K562 (cell line): ENCODE results near the gene P2RX5. TPM values are rescaled to one million over a fixed set of nuclear protein-coding genes. Genes with fewer than 3 reads are reported as not detected.

Experiments used
- ATAC-seq: fragments of 200-7000 bp; cut with Tn5 transposase; 3 replicates; pipeline ENCODE4 v1.9.1; 2020; ENCODE audit warnings: moderate library complexity
- BruUV-seq: library from RNA; stranded (reverse); fragments of 400-500 nt; replicated peaks from 2 replicates; lab custom pipeline; 2021; lab: Mats Ljungman, UMichigan
- CTCF ChIA-PET: fragments of 300-600 bp; formaldehyde crosslinking; extraction: SDS; loops from one replicate; lab custom pipeline; 2021; ENCODE audit warnings: low intra/inter-chr PET ratio; lab: Yijun Ruan, JAX
- POLR2A ChIA-PET: fragments of 300-600, 350-650 bp; sonication (Branson Sonifier 250); formaldehyde crosslinking; extraction: SDS; loops from one replicate; lab custom pipeline; 2021; ENCODE audit warnings: antibody characterized with exemption, inconsistent platforms; lab: Yijun Ruan, JAX
- DNase-seq, 4 experiments: peaks; one replicate each; pipeline versions ENCODE4 v3.0.0 to v3.0.0-alpha.2; 2011 to 2018; ENCODE audit warnings: low spot score in 3 of 4, mixed read lengths in 3 of 4; ENCODE audit errors: extremely low read depth in 1 of 4
- FAIRE-seq: peaks from 2 replicates; lab custom pipeline; 2011; peaks lifted over from hg19 to GRCh38; lab: Jason Lieb, UNC
- H2AFZ ChIP-seq: 2 replicates; pipeline ENCODE4 v1.6.0; 2011; ENCODE audit warnings: low read depth, low read length, control low read depth, inconsistent platforms
- H3K27ac ChIP-seq: fragments of 200-600 bp; 3 replicates; pipeline ENCODE4 v1.8.0; 2011; ENCODE audit warnings: low read depth, mild to moderate bottlenecking, control low read depth, inconsistent platforms, low read length, moderate library complexity, mixed read lengths; ENCODE audit errors: extremely low read depth
- H3K27me3 ChIP-seq, 2 experiments: fragments of 300-600 bp in 1 of 2; 2 replicates in 1 of 2; 3 replicates in 1 of 2; pipeline versions ENCODE4 v1.6.0 to v1.8.0; 2011; ENCODE audit warnings: inconsistent platforms in 2 of 2, low read length in 2 of 2, mild to moderate bottlenecking in 1 of 2, mixed read lengths in 1 of 2, moderate library complexity in 1 of 2; ENCODE audit not compliant: control insufficient read depth in 2 of 2, insufficient read depth in 2 of 2
- H3K36me3 ChIP-seq: fragments of 300-600 bp; 3 replicates; pipeline ENCODE4 v1.8.0; 2011; ENCODE audit warnings: mild to moderate bottlenecking, low read length, inconsistent platforms; ENCODE audit not compliant: control insufficient read depth, insufficient read depth
- H3K4me1 ChIP-seq, 2 experiments: fragments of 200-600 bp in 1 of 2; replicated peaks in 1 of 2; 2 replicates in 1 of 2; 3 replicates in 1 of 2; pipeline versions ENCODE4 v1.5.1 to v1.8.0; 2011; ENCODE audit warnings: inconsistent platforms in 2 of 2, low read length in 2 of 2, mild to moderate bottlenecking in 1 of 2, mixed read lengths in 1 of 2, moderate library complexity in 1 of 2; ENCODE audit not compliant: control insufficient read depth in 2 of 2, insufficient read depth in 2 of 2
- H3K4me2 ChIP-seq: 2 replicates; pipeline ENCODE4 v1.6.1; 2011; ENCODE audit warnings: low read length, control low read depth, inconsistent platforms, mixed read lengths; ENCODE audit not compliant: insufficient read depth
- H3K4me3 ChIP-seq: fragments of 200-600 bp; sonication (generic), shearing (Covaris generic); 2 replicates; pipeline ENCODE4 v1.5.1; 2016; ENCODE audit warnings: control low read depth, inconsistent platforms
- H3K79me2 ChIP-seq: fragments of 200-600 bp; 3 replicates; pipeline ENCODE4 v1.8.0; 2011; ENCODE audit warnings: low read length, inconsistent platforms; ENCODE audit not compliant: control insufficient read depth, insufficient read depth
- H3K9ac ChIP-seq, 2 experiments: 2 replicates each; pipeline versions ENCODE4 v1.6.0 to v1.6.1; 2011; ENCODE audit warnings: low read depth in 2 of 2, low read length in 2 of 2, control low read depth in 1 of 2, inconsistent platforms in 1 of 2, mild to moderate bottlenecking in 1 of 2, mixed read lengths in 1 of 2; ENCODE audit not compliant: insufficient read depth in 1 of 2
- H3K9me1 ChIP-seq: one replicate; pipeline ENCODE4 v1.6.0; 2011; ENCODE audit warnings: inconsistent platforms, mild to moderate bottlenecking, low read length, moderate library complexity; ENCODE audit not compliant: control insufficient read depth, insufficient read depth
- H3K9me3 ChIP-seq: replicated peaks from 2 replicates; pipeline ENCODE4 v1.5.1; 2011; ENCODE audit warnings: low read depth, low read length, inconsistent platforms; ENCODE audit not compliant: control insufficient read depth, insufficient read depth
- H4K20me1 ChIP-seq: replicated peaks from 2 replicates; pipeline ENCODE4 v1.6.1; 2011; ENCODE audit warnings: low read length, inconsistent platforms, mixed read lengths; ENCODE audit not compliant: control insufficient read depth, insufficient read depth
- CBX1 ChIP-seq: sonication (generic); IDR thresholded peaks from 2 replicates; pipeline ENCODE4 v1.6.1; 2016; ENCODE audit warnings: antibody characterized with exemption, low read depth, mild to moderate bottlenecking
- HMG20B ChIP-seq: fragments of 250-450 bp; sonication (Bioruptor Pico); IDR thresholded peaks from 2 replicates; pipeline ENCODE4 v1.5.0; 2021; ENCODE audit warnings: mild to moderate bottlenecking
- ZC3H11A ChIP-seq: IDR thresholded peaks from 2 replicates; pipeline ENCODE4 v1.6.1; 2012; ENCODE audit warnings: low read depth, low read length, improper control_type of control experiment
- WGBS: fragments of 100-300 bp; shearing (Covaris generic); methylation state at CpG from one replicate; pipeline ENCODE4 v1.1.6; 2016; ENCODE audit warnings: low coverage, mixed read lengths; ENCODE audit not compliant: insufficient coverage; ENCODE audit errors: missing lambda C conversion rate; 5-methylcytosine and 5-hydroxymethylcytosine counted together
- in situ Hi-C: fragments of 300-500 bp; cut with MboI; formaldehyde crosslinking; loops from 4 replicates; pipeline ENCODE4 v1.15.0; 2018; ENCODE audit warnings: inconsistent platforms, mixed read lengths
- intact Hi-C: fragments of 100-400 bp; cut with micrococcal nuclease; formaldehyde crosslinking; loops from 2 replicates; pipeline ENCODE4 v1.14.2; 2022
- polyA plus RNA-seq, 8 experiments: library from polyadenylated mRNA; depleted of rRNA in 4 of 8; stranded (reverse) in 5 of 8; unstranded in 3 of 8; fragments of >200 nt; fragmentation: Nextera tagmentation in 2 of 8; fragmentation: Illumina TruSeq in 1 of 8; extraction: Ambion mirVana in 2 of 8; extraction: Trizol in 1 of 8; gene quantifications; 2 replicates each; pipeline versions ENCODE4 v1.2.1 to v1.2.3, GENCODE V29; 2011 to 2014; ENCODE audit warnings: inconsistent platforms in 1 of 8, missing spikeins in 1 of 8
- total RNA-seq, 7 experiments: library from RNA; depleted of rRNA in 6 of 7; stranded (reverse); fragments of >200 nt in 6 of 7; fragmentation: Illumina TruSeq in 2 of 7; extraction: Trizol in 2 of 7; gene quantifications; 2 replicates each; pipeline versions ENCODE4 v1.2.1 to v1.2.3, GENCODE V29; 2011 to 2021; ENCODE audit warnings: low replicate concordance in 1 of 7
- TF ChIP-seq, protein P1 (sequence below): fragments of 250-450 bp; sonication (Bioruptor Pico); IDR thresholded peaks from 2 replicates; pipeline ENCODE4 v1.4.0; 2020; ENCODE audit warnings: borderline replicate concordance
- TF ChIP-seq, protein P2 (sequence below): sonication (generic); formaldehyde crosslinking; IDR thresholded peaks from 2 replicates; pipeline ENCODE4 v1.8.1; 2023; ENCODE audit warnings: mild to moderate bottlenecking, missing genetic modification reagents

The P2RX5 gene
- total and polyA plus RNA-seq, 9 of the 15 experiments (the other 6 are each of a cell fraction or from before 2014, with no cell fraction given): 0.31 to 4.0 (median 1.3) TPM

DNA sequence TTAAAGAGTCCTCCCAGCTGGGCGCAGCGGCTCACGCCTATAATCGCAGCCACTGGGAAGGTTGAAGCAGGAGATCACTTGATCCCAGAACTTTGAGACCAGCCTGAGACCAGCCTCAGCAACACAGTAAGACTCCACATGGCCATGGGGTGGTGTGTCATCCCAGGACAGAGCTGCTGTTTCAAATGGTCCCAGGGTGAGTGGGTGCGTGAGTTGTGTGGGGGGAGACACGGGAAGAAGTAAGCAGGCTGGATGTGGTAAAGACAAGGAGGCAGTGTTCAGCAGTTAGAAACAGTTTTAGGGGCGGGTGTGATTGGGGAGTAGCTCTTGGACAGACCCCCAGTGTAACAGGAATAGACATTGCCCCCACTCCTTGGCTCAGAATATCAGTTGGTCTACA is 63.7 kb downstream of the P2RX5 start:
- ATAC-seq (no peak), FAIRE-seq (no peak), DNase-seq (no peak)
- Histone ChIP-seq H3K9me3 (no peaks in the 10 kb centered on the region), H3K36me3 (peaks cover 23% of the 10 kb centered on the region; the same call in 2 of the 3 replicates), H2AFZ (no peak overlapping the region), H3K27ac (no peak overlapping the region), H4K20me1 (no peaks in the 10 kb centered on the region), H3K9me1 (no peaks in the 10 kb centered on the region), H3K4me2 (no peak overlapping the region), H3K9ac (0 out of 4 replicates have a peak overlapping the region, but pooled peaks of 1 of the 2 experiments have one; percentile 1), H3K79me2 (peaks cover 20% of the 10 kb centered on the region), H3K4me3 (no peak overlapping the region), H3K4me1 (peaks cover 0 to 16% of the 10 kb centered on the region in 2 experiments; a peak in 3 of 5 replicates), H3K27me3 (no peaks in the 10 kb centered on the region)
- 87% methylated on average over 6 of the region's 7 CpGs for WGBS
- no peak for TF ChIP-seq HMG20B
- no peak for TF ChIP-seq CBX1
- TF ChIP-seq ZC3H11A: no peak
- ChIA-PET CTCF (no interaction called here), POLR2A (interaction anchor here (0.6 kb wide), 1 partner anchor 175 kb away, joined by 3 read pairs; no protein-coding TSS in a partner anchor)
- in situ Hi-C loops (no loop called here), intact Hi-C loops (no loop called here)
- no TSS peak for BruUV-seq

DNA sequence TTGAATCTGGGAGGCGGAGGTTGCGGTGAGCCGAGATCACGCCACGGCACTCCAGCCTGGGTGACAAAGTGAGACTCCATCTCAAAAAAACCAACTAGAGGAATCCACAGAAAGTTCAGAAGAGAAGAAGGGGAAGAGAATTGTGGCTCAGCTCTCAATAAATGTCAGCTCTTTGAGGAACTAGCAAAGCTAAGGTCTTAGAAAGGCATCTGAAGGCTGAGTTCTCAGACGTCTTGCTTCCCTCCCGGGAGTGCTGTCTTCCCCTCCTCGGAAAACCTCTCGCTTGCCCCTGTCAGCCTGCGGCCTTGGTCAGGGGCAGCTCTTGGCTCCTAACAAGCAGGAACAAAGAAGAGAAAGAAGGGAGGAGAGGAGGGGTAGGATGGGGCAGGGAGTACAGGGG is 65.2 kb downstream of the P2RX5 start:
- FAIRE-seq (no peak), ATAC-seq (no peak), DNase-seq (no peak)
- Histone ChIP-seq H3K36me3 (peaks cover 27% of the 10 kb centered on the region; the same call in 2 of the 3 replicates), H3K9me3 (no peaks in the 10 kb centered on the region), H3K4me1 (peaks cover 0 to 6% of the 10 kb centered on the region in 2 experiments; a peak in 3 of 5 replicates), H3K79me2 (peaks cover 13% of the 10 kb centered on the region), H3K27ac (no peak overlapping the region), H2AFZ (no peak overlapping the region), H3K4me2 (no peak overlapping the region), H3K9me1 (no peaks in the 10 kb centered on the region), H3K9ac (no peak overlapping the region), H3K4me3 (no peak overlapping the region), H3K27me3 (no peaks in the 10 kb centered on the region), H4K20me1 (no peaks in the 10 kb centered on the region)
- intact Hi-C loops: no loop called here
- CTCF ChIA-PET: no interaction called here
- BruUV-seq: no TSS peak
- TF ChIP-seq, protein P1, sequence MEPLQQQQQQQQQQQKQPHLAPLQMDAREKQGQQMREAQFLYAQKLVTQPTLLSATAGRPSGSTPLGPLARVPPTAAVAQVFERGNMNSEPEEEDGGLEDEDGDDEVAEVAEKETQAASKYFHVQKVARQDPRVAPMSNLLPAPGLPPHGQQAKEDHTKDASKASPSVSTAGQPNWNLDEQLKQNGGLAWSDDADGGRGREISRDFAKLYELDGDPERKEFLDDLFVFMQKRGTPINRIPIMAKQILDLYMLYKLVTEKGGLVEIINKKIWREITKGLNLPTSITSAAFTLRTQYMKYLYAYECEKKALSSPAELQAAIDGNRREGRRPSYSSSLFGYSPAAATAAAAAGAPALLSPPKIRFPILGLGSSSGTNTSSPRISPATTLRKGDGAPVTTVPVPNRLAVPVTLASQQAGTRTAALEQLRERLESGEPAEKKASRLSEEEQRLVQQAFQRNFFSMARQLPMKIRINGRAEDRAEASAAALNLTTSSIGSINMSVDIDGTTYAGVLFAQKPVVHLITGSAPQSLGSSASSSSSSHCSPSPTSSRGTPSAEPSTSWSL (CRISPR knock-in tag): no peak
- TF ChIP-seq, protein P2, sequence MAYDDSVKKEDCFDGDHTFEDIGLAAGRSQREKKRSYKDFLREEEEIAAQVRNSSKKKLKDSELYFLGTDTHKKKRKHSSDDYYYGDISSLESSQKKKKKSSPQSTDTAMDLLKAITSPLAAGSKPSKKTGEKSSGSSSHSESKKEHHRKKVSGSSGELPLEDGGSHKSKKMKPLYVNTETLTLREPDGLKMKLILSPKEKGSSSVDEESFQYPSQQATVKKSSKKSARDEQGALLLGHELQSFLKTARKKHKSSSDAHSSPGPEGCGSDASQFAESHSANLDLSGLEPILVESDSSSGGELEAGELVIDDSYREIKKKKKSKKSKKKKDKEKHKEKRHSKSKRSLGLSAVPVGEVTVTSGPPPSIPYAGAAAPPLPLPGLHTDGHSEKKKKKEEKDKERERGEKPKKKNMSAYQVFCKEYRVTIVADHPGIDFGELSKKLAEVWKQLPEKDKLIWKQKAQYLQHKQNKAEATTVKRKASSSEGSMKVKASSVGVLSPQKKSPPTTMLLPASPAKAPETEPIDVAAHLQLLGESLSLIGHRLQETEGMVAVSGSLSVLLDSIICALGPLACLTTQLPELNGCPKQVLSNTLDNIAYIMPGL (CRISPR knock-in tag): no peak
- POLR2A ChIA-PET: interaction anchor here (1.0 kb wide), 1 partner anchor 25 kb away, joined by 3 read pairs; no protein-coding TSS in a partner anchor
- WGBS: 78% methylated on average over 4 of the region's 10 CpGs
- in situ Hi-C loops: no loop called here
